ENCODE measurements around the gene RBP7.
"Not testable (repeated sequence)": the region's sequence is repeated elsewhere in the genome, so short reads cannot be mapped to it uniquely, and the experiment has no call there.

RBP7 gene

DNA sequence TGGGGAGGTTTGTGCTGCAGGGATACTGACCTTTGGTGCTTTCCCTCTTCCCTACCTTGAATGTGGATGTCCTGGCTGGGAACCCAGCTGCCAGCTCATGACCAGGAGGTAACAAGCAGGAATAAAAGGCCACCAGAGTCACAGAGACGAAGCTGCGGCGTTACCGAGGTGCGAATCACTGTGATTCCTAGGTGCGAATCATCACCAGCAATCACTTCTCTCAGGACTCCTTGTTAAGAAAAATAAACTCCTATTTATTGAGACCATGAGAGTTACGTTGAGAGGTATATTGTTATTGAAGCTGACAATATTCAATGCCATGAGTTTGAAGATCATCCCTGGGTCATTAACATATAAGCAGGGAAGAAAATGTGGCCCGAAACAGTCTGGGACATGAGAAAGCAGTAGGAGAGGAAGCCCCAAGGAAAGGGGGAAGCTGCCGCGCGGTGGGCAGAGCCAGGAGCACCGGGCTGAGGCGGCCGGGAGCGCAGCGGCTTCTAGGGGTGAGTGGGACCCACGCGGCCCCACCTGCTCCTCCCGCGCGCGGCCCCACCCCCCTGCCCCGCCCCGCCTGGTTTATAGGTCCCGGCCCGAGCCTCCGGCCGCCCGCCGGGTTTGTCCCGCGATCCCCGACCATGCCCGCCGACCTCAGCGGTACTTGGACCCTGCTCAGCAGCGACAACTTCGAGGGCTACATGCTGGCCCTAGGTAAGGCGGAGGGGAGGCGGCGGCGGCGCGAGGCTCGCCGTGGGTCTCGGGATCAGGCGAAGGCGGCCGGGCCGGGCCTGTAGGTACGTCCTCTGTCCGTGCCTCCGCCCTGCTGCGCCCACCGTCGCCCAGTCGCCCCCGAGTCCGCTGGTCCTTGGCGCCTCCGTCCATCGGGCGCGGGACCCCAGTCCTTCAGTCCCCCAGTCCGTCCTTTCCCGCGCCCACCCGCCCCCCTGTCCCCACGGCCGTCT, at the start of gene RBP7:
Gene RBP7 (plus strand): TSS at position 605 of the 959 bp plus-strand sequence. CDS start 31 bp downstream, at position 636.
- no peak for FAIRE-seq

DNA sequence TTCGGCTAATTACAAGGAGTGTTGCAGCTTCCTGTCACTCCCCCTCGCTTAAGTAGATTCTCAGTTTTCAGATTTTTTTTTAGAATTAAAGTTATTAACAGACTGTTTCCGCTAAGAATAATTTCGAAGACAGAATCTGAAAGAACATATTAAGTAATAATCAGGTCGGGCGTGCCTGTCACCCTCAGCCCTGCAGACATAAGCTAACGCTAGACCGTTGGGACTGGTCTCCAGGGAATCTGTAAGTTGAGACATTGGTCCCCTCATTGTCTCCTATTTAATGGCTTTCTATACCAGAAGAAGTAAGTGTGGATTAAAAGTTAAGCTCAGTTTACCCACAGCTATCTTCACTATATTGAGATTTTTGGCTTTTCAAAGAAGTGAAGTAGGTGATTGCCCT, 39.3 kb upstream of the RBP7 start:
- no peak for FAIRE-seq

DNA sequence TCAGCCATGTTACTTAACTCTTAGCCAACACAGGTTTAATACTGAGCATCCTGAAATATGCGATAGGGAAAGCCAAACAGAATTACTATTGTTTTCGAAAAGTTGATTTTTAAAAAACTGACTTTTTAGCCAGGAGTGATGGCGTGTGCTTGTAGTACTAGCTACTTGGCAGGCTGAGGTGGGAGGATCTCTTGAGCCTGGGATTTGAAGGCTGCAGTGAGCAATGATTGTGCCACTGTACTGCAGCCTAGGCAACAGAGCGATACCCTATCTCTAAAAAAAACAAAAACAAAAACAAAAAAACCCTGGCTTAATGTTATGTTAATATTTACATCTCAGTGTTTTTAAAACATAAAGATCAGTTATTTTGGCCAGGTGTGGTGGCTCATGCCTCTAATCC, 37.0 kb upstream of the RBP7 start:
- no peak for FAIRE-seq

DNA sequence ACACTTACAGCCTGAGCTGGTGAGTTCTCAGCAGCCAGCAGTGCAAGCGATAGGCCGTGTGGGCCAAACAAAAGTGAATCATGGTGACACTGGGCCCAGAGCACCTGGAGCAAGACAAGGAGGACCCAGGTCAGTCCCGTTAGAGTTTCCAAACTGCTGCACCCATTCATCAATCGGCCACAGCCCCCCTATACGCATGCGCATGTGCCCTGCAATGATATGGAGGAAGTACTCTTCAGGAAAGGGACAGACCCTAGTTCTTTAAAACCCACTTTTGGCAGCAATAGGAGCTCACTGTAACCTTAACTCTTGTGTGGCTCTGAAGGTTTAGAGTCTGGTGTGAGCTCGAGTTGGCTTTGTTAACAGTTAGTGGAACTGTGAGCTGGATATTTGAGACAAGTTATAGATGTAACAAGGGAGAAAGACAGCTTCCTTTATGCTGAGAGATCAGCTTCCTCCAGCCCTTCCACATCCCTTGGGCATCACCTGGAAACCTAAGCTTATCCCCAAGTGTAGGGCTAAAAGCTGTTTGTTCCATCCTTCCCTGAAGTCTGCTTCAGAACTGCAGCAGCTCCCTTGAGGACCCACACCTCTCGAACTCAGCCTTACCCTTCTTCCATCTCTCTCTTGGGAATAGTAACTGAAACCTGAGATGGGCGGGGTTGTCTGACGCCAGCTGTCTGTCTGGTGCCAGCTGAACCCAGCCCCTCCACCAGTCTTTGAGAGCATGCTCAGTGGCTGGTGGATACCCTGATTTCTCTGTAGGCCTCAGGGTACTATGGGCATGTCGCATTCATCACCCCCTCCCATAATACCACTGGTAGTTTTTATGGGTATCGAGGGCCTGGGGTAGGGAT, 36.1 kb upstream of the RBP7 start:
- FAIRE-seq = no peak

DNA sequence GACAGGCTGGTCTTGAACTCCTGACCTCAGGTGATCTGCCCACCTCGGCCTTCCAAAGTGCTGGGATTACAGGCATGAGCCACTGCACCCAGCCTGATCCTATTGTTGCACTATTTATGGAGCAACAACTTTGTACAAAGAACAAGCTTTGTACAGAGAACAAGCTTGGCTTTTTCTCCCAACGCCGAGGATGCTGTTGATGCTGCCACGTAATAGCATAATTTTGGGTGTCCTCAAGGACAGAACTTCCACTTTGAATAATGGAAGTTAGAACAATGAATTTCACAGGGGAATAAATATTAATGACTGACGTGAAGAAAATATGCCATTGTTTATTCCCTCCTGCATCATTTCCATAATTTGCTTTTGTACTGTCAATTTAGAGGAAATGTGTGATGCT, 12.8 kb upstream of the RBP7 start:
- no peak for FAIRE-seq

DNA sequence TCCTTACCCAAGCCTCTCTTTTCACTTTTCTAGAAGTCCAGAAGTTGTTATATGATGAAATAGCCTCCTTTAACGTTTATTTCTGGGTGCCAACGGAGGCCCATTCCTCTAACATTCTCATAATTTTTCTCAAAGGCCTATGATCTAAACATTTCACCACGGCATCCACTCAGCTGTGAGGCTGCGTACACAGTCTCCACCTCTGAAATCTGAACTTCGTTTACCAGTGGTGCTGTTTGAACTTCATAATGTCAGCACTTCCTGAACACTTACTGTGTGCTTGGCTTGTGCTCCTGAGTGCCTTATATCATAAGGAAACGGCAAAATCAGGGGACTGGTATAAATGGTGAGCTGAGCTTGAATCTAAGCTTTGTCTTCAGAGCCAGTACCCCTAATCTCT, 12.0 kb upstream of the RBP7 start:
- no peak for FAIRE-seq

DNA sequence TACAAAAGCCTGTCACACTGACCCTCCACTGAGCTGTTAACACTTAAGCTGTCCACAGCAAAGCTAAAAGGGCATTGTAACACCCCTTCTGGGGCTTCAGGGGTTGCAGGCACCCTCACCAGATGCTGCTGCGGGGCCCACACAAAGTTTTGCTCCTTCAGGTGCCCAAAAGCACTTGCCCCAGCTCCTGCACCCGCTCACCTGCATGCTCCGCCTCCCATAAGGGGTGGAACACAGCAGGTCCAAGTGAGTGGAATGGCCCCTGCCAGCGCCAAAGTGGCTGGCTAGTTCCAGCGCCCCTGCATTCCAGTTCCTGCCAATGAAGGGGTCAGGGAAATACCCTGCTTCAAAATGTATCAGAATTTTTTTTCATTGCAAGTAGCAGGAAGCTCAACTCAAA, 7.3 kb upstream of the RBP7 start:
- no peak for FAIRE-seq

DNA sequence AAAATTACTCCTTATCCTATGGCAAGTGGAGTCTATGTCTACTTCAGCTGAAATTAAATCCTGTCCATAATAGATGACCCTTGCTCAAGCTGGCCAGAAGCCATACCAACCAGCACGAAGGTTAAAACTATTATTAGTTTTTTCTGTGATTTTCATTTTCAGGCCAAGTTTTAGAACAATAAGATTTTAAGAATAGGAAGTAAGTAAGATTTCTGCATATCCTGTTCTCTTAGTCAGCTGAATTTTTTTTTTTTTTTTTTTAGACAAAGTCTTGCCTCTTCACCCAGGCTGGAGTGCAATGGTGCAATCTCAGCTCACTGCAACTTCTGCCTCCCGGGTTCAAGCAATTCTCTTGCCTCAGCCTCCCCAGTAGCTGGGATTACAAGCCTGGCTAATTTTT, 6.1 kb upstream of the RBP7 start:
- FAIRE-seq = no peak

DNA sequence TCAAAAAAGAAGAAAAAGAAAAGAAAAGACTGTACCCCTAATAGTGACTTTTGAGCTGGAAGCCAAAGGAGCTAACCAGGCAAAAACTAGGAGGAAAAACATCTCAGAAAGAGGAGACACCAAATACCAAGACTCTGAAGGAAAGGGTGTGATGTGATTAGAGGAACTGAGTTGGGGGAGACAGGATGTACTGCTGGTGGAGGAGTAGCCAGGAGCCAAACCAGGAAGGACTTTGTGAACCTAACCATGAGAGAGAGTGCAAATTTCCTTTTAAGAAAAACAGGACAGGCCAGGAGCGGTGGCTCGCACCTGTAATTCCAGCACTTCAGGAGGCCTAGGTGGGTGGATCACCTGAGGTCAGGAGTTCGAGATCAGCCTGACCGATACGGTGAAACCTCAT, 4.1 kb upstream of the RBP7 start:
- no peak for FAIRE-seq

DNA sequence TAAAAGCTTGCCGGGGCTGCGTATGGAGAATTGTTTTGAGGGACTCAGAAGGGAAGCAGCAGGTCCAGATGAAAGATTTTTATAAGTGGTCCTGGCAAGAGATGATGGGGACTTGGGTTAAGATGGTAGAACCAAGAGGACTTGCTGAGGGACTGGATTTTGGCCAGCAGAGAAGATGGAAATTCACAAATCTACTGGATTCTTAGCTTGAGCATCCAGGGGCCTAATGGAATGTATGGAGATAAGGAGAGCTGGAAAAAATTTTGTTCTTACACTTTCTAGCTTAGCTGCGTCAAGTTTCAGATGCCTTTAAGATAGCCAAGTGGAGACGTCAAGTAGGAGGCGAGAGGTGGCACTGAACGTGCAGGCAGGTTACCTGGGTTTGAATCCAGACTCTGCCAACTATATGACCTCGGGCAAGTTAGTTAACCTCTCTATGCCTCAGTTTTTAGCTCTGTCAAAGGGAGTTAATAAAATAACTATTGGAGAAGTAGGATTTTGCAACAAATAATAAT, 3.4 kb upstream of the RBP7 start:
- no peak for FAIRE-seq

DNA sequence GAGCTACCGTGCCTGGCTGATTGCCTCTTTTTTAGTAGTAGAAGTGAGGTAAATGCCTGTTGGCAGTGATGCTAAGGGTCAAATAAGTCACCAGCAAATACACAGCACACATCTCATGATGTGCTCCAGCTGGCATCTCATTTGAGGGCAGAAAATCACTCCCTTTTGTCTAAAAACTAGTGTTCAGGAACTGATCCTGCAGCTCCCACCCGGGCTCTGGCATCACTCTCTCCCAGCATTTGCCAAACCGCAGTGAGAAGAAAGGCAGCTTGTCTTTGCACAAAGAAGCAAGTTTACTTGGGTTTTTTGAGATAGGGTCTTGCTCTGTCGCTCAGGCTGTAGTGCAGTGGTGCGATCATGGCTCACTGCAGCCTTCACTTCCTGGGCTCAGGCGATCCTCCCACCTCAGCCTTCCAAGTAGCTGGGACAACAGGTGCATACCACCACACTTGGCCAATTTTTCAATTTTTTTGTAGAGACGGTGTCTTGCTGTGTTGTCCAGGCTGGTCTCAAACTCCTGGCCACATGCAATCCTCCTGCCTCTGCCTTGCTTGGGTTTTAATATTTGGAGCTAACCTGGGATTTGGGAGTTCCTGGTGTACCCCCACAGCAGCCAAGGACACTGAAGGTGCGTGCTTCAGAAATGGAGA, 4.1 kb downstream of the RBP7 start:
- FAIRE-seq = no peak

DNA sequence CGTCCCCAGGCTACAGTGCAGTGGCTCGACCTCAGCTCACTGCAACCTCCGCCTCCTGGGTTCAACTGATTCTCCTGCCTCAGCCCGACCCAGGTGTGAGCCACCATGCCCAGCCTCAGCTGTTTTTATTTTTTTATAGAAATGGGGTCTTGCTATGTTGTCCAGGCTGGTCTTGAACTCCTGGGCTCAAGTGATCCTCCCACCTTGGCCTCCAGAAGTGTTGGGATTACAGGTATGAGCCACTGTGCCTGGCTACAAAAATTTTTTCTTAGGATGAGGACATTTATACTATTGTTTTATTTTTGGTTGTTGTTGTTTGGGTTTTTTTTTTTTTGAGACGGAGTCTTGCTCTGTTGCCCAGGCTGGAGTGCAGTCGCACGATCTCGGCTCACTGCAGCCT, 8.2 kb downstream of the RBP7 start:
- FAIRE-seq = not testable (repeated sequence)

DNA sequence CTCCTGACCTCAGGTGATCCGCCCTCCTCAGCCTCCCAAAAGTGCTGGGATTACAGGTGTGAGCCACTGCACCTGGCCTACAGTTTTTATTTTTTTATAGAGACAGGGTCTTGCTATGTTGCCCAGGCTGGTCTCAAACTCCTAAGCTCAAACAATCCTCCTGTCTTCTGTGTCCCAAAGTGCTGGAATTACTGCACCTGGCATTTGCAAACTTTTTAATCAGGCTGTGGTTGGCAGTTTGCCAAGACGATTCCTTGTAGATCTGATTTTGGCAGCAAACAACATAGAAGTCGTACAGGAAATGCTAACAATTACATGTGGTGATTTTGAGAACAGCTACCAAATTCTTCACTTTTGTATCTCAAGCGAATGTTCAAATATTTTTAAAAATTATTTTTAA, 10.1 kb downstream of the RBP7 start:
- FAIRE-seq = no peak

DNA sequence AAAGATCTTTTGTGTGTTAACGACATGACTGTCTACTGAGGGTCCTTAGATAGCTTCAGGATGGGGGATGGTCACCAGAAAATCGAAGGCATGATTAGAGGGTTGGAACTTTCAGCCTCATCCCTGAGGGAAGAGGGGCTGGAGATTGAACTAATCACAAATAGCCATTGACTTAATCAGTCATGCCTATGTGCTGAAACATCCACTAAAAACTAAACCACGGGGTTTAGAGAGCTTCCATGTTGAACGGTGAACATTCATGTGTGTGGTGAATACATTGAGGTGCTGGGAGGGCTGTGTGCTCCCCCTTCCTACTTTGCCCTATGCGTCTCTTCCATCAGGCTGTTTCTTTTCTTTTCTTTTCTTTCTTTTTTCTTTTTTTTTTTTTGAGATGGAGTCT, 17.0 kb downstream of the RBP7 start:
- FAIRE-seq = no peak

DNA sequence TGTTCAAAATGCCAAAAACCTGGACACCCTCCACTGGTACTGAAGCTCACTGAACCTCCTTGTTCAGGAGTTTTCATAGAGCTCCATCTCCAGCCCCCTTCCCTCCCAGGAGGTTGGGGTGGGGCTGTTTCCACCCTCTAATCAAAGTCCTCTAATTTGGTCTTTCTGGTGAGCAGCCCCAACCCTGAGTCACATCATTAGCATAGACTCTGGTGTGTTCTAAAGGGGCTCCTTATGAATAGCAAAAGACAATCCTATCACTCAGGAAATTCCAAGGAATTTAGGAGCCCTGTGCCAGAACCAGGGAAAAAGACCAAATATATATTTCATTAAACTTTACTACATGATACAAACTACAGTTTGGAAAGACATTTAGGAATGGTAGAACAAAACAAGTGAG, 22.5 kb downstream of the RBP7 start:
- FAIRE-seq = no peak

DNA sequence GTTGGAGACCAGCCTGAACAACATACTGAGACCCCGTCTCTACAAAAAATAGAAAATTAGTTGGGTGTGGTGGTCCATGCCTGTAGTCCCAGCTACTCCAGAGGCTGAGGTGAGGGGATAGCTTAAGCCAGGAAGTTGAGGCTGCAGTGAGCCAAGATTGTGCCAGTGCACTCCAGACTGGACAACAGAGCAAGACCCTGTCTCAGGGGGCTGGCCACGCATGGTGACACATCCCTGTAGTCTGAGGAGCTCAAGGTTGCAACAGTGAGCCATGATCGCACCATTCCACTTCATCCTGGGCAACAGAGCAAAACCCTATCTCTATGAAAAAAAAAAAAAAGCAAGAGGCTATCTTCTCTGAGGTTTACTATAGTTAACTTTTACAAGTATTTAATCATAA, 23.1 kb downstream of the RBP7 start:
- no peak for FAIRE-seq

DNA sequence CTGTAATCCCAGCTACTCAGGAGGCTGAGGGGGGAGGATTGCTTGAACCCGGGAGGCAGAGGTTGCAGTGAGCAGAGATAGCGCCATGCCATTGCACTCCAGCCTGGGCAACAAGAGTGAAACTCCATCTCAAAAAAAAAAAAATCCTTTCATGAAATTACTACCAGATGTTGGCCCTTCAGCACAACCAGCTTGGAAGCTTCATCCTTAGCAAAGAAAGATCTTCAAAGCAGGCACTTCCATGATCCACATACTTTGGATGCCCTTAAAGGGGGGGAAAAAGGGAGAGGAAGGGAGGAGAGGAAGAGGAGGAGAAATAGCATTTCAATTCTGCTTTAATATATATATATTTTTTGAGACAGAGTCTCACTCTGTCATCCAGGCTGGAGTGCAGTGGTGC, 23.6 kb downstream of the RBP7 start:
- FAIRE-seq = not testable (repeated sequence)

DNA sequence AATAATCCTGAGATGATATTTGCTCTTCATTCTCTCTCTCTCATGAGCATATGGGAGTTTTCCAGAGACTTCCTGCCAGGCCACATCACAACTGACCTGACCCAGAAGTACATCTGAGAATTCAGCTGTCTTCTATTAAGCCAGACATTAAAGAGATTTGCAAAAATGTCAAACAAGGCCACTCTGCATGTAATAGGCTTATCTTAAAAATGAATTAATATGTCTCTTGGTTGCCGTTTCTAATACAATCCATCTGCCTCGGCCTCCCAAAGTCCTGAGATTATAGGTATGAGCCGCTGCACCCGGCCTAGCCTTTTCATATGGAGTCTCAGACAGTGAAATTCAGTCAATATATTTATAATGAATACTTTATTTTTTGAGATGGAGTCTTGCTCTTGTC, 25.0 kb downstream of the RBP7 start:
- not testable (repeated sequence) for FAIRE-seq

DNA sequence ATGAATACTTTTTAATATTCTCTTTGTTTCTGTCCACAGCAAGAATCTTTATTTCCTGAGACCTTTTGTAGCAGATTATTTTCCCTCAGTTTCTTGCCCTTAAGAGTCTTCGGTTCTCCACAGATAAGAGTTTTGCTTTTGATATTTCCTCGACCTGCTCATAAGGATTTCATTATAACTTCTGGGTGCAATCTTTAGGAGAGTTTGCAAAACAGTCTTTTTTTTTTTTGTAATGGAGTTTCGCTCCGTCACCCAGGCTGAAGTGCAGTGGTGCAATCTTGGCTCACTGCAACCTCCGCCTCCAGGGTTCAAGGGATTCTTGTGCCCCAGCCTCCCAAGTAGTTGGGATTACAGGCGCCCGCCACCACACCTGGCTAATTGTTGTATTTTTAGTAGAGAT, 25.6 kb downstream of the RBP7 start:
- FAIRE-seq = no peak

DNA sequence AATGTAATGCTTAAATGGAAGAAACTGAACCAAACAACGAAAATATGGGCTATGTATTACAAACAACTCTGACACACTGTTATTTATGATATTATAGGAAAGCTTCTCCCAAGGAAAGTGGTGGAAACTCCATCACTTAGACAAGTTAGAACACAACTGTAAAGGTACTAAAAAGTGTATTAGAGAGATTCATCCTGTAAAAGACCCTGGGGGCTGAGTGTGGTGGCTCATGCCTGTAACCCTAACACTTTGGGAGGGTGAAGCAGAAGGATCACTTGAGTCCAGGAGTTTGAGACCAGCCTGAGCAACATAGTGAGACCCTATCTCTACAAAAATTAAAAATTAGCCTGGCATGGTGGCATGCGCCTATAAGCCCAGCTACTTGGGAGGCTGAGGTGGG, 28.3 kb downstream of the RBP7 start:
- FAIRE-seq = no peak

DNA sequence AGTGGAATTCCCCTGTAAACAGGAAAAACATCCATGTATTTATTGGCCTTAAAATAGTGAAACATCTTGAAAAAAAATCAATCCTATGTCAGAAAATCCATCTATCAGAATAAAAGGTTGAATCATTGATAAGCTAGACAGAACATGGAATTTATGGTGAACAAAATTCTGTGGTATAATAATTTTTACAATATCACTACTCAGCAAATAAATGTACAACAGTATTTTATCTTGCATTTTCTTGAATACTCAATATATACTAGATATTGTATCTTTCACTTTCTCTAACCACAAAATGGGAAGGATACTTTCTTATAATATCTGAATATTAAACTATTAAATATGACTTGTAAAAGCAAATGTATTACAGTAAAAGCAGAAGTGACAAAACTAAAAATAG, 30.0 kb downstream of the RBP7 start:
- FAIRE-seq = no peak

DNA sequence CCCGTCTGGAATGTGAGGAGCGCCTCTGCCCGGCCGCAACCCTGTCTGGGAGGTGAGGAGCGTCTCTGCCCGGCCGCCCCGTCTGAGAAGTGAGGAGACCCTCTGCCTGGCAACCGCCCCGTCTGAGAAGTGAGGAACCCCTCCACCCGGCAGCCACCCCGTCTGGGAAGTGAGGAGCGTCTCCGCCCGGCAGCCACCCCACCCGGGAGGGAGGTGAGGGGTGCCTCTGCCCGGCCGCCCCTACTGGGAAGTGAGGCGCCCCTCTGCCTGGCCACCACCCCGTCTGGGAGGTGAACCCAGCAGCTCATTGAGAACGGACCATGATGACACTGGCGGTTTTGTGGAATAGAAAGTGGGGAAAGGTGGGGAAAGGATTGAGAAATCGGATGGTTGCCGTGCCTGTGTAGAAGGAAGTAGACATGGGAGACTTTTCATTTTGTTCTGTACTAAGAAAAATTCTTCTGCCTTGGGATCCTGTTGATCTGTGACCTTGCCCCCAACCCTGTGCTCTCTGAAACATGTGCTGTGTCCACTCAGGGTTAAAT, 32.0 kb downstream of the RBP7 start:
- FAIRE-seq = not testable (repeated sequence)

DNA sequence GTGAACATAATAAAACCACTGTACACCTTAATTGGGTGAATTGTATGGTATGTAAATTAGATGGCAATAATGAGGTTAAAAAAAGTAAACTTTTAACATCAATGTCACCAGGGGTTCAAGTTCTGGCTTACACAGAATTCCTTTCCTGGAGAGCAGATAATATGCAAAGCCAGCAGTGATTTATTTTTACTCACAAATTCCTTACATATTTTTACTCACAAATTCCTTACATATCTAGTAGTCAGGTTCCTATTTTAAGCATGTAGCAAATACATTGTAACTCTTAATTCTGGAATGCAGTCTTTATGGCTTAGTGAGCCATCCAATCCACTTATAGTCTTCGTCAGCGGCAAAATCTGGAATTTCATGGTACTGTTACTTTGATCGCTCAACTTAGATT, 34.4 kb downstream of the RBP7 start:
- no peak for FAIRE-seq

Measured in TTC549 (cell line).